Pons (tissue), 1 donor: ENCODE data around the gene IFI35.
"Not testable (repeated sequence)": the region's sequence is repeated elsewhere in the genome, so short reads cannot be mapped to it uniquely, and the experiment has no call there.

Source experiments
- DNase-seq: peaks from one replicate; pipeline ENCODE4 v3.0.0-alpha.2; 2016; ENCODE audit warnings: low spot score

The IFI35 gene

DNA sequence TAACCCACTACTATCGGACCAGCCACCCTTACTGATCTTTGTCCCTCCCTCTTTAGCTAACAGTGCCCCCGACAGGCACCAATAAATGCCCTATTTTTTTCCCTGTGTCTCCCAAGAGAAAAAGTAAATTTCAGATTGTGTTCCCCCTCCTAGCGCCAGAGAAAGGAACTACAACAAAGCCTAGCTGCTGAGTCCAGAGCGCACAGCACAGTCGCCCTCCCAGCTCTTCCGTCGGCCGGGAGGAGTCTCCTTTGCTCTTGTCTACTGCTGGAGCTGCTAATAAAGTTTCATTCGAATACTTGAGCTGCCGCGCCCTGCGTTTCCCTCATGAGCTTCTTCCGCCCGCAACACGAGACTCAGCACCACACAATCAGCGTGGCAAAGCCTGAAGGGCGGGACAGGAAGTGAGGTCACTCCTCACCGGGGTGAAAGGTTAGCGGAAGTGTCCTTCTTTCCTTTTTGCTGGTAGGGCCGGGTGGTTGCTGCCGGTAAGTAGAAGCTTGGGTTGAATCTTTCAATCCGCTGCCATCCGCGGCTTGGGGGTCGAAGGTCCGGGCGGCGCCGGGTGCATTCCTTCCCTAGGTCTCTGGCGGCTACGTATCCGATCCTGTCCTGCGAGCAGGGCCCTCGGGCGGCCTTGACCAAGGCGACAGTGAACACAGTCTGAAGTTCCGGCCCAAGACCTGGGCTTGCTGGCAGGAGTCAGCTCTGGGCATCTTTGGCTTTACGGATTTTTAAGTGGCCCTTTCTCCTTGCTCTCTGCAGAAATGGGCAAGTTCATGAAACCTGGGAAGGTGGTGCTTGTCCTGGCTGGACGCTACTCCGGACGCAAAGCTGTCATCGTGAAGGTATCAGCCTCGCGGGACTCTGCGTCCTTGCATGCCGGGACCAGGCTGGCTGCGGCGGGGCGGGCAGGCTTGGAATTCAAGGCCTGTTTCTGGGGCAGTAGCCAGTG is 8.3 kb upstream of the IFI35 start, which contains the start of gene RPL27:
RPL27 (plus strand) TSS at position 436 of the 955 bp plus-strand sequence; CDS start at position 768, 332 bp downstream.
- DNase-seq, result peak; percentile 100

DNA sequence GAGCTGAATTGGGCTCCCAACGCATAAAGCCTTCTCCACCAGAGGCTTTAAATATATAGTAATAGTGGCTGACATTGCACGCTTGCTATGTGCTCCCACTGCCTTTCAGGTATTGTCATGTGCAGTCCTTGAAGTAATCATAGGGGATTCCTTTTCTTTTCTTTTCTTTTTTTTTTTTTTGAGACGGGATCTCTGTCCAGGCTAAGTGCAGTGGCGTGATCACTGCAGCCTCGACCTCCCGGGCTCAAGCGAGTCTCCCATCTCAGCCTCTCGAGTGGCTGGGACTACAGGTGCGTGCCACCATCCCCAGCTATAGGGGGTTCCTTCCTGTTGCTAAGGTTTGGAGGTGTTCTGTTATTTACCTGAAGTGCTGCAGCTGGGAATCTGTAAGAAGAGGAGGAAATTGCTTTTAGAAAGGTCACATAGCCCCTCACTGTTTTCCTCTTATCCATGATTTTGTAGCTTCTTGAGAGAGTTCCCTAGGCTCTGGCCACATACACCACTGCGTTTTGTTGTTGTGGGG is 7.5 kb upstream of the IFI35 start:
- no peak for DNase-seq

DNA sequence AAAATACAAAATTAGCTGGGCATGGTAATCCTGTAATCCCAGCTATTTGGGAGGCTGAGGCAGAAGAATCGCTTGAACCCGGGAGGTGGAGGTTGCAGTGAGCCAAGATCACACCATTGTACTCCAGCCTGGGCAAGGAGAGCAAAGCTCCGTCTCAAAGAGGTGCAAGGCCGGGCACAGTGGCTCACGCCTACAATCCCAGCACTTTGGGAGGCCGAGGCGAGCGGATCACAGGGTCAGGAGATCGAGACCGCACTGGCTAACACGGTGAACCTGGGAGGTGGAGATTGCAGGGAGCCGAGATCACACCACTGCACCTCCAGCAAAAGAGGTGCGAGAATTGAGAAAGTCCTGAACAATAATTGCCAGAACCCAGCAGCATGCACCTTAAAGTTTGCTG is 5.7 kb upstream of the IFI35 start:
- not testable (repeated sequence) for DNase-seq

DNA sequence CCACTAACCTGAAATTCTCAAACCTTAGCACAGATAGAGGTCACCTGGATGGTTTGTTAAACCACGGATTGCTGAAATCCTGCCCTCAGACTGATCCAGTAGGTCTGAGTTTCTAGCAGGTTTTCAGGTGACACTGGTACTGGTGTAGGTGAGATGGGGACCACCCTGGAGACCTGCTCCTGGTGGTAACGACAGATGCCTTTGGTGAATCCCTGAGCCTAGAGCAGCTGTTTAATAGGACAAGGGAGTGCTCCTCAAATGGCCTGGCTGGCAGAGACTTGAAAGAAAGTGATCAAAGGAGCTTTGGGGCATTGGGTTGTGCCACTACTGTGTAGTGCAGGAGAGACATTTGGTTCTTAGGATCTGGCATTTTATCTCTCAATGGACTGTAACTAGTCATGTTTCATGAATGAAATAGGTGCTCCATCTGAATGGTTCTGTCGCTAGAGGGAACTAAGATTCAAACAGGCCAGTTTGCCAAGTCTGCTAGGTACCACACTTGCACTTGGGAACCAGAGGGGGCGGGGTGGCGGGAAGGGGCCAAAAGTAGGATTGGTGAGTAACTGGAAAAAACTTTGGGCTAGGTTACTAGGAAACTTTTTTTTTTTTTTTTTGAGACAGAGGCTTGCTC is 2.9 kb upstream of the IFI35 start:
- DNase-seq, result no peak

DNA sequence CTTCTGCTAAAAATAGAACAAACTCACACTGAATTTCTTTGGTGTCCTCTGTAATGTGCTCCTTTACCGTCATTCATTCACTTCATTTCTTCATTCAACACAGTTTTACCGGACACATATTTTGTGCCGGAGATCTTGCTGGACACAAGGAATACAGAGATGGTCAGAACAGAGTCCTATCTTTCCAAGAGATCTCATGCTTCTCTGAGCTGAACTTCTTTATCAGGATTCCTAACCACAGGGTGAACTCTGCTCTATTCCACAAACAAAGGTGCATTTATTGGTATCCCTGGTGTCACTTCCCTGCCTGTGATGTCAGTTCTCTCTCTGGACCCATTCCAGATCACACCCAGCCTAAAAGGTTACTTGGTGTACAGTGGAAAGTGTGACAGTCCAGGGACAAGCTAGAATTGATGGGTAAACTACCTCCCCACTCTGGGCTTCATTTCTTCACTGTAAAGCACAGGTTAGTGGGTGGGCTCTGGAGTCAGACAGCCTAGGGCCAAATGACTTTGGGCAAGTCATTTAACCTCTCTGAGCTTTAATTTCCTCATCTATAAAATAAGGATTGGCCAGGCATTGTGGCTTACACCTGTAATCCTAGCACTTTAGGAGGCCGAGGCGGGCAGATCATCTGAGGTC is 4.2 kb downstream of the IFI35 start:
- DNase-seq, result no peak

DNA sequence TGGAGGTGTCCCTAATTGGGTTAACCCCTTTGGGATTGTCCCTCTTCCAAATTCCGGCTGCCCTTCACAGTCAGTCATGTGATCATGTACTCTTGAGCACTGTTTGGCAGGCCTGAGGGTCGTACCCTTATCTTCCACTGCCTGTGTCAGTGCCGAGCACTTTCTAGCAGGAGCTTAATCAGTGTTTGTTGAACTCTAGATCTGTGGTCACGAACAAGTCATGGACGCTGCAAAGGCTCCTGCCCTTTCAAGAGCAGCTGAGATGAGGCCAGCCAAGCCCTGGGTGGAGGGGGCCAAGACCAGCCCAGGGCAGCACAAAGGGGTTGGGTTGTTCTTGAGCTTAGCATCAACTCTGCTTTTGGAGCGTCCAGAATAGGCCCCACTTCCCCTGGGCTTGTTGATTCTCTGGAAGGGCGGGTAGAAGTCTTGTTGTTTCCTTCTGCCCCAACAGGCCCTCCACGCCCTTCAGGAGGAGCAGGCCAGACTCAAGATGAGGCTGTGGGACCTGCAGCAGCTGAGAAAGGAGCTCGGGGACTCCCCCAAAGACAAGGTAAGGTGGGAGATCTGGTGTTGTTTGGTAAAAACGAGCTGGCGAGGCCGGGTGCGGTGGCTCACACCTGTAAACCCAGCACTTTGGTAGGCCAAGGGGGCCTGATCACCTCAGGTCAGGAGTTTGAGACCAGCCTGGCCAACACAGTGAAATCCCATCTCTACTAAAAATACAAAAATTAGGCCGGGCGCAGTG is 5.3 kb downstream of the IFI35 start:
- no peak for DNase-seq

DNA sequence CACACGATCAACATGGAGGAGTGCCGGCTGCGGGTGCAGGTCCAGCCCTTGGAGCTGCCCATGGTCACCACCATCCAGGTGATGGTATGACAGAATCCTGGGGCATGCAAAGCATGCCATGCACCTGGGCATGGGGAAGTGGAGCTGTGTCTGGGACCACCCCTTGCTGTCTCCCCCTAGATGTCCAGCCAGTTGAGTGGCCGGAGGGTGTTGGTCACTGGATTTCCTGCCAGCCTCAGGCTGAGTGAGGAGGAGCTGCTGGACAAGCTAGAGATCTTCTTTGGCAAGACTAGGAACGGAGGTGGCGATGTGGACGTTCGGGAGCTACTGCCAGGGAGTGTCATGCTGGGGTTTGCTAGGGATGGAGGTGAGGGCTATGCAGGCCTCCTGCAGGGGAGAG is 6.7 kb downstream of the IFI35 start:
- DNase-seq, result no peak

DNA sequence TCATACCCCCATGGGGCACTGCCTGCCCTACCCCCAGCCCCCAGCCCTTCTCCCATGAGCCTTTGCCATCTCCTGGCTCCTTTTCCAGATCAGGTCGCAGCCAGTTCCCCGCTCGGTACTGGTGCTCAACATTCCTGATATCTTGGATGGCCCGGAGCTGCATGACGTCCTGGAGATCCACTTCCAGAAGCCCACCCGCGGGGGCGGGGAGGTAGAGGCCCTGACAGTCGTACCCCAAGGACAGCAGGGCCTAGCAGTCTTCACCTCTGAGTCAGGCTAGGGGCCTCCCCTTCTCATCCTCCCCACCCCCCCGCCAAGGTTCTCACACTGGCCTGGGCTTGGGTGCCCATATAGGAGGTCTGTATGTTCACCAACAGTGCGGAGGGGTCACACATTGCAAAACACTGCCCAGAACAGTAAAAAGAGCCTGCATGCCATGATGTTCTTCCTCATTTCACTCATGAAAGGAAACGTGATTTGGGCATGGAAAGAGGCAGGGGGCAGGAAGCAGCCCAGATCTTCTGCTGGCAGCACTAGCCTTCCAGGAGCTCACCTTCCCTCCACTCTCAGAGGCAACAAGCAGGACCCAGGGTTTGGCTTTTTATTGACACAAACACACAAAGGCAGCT is 7.5 kb downstream of the IFI35 start:
- DNase-seq, result no peak

DNA sequence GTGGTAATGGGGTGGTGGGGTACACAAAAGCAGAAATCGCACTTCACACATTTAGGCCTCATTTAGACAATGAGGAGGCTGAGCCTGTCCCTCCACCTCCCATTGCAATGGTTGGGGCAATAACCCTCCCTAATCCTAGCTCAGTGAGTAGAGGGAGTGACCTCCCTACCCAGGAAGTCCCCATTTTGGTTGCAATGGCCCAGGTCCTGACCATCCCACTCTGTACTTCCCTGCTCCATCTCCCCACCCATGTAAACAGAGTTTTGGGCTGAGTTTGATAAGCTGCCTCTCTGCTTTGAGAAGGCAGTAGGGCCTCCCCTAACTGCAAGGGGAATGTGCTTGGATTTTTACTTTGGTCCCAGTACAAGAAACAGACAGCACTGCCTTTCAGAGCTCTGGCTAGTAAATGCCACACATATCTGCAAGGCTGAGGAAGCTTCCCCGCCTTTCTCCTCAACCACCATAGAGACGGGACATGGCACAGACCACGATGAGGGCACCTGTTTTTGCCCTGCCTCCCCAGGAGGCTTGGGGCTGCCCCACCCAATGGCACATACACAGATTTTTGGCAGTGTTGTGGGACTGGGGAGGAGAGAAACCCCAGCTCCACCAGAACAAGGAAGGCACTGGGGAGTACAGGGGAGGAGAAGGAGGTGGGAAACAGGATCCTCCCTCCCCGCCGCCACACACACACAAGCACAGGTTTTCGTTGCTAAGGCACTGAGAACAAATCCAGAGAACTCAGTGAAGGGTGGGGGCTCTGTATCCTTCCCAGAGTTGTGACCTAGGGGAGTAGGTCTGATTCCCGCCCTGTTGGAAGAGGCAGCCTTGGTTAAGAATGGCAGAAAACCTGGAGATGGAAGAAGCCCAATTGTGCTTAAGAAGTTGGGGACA is 8.3 kb downstream of the IFI35 start:
- DNase-seq, result no peak

DNA sequence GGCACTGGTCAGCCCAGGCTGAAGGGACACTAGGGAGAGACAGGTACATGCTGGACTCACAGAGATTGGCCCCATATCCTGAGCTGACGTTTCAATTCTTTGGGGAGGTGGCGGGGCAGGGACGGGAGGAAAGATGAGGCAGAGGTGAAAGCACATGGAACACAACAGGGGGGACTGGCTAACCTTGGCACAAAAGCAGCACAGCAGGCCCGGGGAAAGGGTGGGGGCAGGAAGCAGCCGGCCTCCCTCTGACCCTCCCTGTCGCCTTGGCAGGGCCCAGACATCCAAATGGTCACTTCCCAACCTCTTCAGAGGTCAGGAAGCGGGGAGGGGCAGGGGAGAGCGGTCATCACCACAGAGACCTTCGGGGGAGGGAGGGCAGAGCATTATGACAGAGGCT is 9.0 kb downstream of the IFI35 start:
- DNase-seq, result no peak

DNA sequence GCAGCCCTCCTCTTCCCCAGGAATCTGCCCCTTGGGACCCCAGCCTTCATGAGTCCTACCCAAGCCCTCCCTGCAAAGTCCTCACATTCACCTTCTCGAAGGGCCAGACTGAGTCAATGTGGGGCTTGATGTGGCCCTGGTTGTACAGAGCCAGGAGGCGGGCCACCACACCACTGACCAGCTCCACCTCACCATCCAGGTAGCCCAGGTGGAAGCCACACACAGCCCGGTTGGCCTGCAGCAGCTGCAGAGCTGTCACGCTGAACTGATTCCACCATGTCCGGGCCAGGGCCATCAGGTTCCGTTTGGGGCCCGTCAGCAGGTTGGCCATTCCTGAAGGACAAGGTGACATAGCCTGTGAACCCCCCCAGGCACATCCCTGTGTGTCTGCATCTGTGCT is 9.6 kb downstream of the IFI35 start:
- DNase-seq, result no peak

DNA sequence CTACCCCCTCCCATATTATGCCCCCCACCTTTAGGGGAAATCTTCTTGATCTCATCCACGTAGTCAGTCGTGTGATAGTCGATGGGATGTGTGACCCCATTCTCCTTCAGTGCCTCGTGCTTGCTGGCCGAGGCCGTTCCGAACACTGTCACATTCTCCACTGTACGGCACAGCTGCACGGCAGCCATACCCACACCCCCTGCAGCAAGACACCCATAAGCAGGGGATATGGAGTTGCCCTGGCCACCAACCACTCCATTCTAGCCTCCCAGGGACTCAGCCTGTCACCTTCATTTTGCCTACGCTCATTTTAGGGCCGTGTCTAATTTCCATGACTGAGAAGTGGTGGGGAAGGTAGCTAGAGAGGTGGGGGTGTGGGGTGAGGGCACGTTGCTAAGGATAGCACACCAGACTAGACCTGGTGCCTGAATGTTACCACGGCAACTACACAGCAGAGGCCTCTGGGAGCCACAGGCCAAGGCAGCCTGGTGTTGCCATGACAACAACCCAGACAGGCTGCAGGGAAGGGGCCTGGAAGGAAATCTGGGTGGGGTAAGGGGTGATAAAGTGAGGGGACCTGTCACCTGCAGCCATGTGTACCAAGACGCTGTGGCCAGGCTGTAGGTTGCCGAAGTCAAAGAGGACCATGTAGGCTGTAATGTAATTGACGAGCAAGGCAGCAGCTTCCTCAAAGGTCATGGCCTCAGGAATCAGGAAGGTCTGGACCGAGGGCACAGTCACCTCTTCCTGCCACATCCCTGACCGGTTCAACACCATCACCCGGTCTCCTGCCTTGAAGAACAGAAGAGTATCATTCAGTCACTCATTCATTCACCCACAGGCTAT is 11.6 kb downstream of the IFI35 start:
- DNase-seq, result no peak

DNA sequence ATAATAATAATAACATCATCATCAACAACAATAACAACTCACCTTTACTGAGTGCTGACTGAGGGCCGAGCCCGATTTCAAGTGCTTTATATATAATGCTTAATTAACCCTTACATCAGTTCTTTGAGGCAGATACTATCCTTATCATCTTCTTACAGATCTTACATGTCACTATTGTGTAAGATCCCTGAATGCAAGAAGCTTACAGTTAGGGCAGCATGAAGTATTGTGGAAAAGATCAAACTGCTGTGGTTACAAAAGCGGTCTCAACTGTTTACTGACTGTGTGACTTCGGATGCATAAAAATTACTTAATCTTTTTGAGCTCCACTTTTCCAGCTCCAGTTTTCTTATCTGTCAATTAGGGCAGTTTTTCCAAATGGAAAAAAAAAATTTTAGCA is 12.3 kb downstream of the IFI35 start:
- no peak for DNase-seq

DNA sequence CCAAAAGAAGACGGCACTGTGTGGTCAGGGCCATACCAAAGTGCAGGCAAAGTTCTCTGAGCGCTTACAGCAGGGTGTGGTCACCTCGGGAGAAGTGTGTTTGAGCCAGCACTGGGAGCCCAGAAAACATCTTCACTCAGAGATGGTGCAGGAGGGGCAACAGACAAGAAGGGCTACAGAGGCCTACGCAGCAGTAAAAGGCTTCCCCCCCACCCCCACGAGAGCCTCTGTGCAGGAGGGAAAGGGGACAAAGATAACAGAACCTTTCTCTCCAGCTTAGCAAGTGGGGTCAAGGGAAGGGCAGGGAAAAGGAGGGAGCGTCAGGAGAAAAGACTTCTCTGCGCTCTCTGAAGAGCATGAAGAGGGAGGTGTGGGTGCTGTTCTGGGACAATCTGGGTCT is 12.8 kb downstream of the IFI35 start:
- no peak for DNase-seq

DNA sequence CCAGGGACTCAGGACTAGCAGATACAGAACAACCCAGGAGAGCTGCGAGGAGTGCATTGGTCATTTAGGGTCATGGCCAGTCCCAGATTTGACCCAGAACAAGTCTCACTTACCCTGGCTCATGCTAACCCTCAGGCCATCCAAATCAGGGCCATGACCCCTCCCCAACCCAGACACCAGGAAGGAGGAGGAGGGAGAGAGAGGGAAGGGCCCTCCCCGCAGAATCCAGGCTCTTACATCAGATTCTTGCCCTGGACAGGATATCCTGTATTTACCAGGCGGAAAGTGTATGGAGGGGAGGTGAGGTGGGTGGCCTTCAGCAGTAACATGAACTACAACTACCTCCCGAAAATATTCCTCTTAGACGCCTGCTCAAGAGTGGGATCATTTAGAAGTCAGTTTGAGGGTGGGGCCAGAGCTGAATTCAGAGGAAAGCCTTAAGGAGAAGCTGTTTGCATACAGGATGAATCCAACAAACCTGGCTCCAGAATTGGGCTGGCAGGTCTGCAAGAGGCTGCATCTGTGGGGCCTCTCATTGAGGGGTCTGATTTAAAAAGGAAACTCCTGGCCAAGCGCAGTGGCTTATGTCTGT is 13.5 kb downstream of the IFI35 start:
- DNase-seq, result no peak

DNA sequence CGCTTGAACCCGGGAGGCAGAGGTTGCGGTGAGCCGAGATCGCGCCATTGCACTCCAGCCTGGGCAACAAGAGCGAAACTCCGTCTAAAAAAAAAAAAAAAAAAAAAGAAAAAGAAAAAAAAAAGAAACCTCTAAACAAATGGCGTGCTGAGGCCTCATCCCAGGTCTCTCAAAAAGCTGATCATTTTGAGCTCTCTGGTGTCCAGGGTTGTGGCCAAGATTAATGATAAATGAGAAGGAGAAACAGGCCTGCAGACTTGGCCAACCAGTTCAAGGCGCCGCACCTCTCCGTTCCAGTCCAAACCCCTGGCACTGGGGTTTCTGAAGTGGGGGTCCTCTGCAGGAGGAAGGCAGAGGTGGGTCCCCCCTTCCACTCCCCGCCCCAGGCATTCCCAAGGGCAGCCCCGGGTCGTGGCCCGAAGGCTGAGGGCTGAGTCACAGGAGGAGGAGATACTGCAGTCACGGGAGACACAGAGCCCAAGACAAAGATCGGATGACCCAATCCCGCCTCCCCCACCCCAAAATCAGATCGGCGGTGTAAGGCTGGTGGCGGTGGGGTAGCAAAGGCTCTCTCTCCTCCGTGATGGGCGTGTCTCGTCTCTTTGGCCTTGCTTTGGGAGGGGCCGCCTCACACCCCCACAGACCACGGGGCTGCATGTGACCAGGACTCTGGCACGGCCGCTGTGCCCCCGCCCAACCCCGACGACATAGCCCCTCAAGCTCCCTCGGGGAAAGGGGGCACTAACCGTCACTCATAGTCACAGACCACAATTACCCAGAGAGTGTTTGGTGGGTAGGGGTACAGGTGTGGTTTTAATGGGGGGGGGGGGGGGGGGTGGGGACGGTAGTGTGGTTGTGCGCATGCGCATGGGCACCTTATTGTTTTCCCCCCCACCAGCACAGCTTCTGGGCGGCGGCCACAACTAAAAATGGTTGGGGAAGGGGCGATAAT is 14.5 kb downstream of the IFI35 start:
- no peak for DNase-seq

DNA sequence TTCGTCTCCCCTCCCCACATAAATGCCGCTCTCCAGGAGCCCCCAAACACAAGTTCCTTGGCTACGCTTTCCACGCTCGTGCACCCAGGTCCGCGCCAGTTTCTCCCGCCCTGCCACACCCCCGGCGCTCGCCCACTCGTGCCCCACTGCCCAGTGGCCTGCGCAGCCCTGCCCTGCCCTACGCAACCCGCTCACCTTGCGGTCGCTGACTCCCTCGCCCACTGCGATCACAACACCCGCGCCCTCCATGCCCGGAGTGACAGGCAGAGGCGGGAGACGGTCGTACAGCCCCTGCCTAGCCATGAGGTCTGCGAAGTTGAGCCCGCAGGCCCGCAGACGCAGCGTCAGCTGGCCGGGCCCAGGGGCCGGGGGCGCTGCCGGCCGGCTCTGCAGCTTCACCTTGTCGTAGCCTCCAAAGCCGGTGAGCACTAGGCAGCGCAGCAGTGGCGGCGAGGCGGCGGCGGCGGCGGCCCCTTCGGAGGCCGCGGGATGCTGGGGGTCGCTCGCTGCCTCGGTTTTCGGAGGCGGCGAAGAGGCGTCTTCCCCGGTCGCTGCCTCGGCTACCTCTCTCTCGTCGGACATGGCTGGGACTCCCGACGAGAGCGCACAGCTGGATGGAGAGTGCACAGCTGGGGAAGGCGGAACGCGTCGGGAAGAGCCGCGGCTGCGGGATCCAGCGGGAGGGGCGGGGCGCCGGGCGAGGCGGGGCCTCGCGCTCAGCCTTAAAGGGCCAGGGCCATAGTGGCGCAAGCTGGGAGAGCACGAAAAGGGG is 15.3 kb downstream of the IFI35 start, which contains the start of gene VAT1:
VAT1 (minus strand) TSS at position 645 of the 772 bp plus-strand sequence; CDS start at position 582, 63 bp downstream.
- peak; percentile 71 for DNase-seq
